Fibroblast of skin of right quadriceps (primary cell): ENCODE data around the gene CLEC9A.

ENCODE experiments used
- DNase-seq: peaks from one replicate; pipeline ENCODE4 v3.0.0-alpha.2; 2013

The CLEC9A gene

DNA sequence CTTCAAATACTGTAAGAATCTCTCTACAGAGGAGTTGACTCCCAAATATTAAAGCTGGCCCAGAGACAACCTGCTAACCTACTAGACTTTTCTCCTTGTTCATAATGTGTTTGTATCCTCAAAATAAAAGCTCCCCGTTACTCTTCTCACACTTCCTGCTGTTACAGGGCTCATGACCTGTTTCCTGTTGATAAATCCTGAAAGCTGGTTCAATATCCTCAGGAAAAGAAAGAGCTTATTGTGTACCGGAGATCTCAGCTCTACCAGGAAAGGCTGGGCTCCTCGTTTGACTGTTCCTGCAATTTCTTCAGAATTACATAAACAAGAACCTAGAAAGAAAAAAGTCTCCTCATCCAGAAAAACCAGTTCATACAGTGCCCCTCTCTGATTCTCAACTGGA lies 37.5 kb downstream of the CLEC9A start:
- no peak for DNase-seq

DNA sequence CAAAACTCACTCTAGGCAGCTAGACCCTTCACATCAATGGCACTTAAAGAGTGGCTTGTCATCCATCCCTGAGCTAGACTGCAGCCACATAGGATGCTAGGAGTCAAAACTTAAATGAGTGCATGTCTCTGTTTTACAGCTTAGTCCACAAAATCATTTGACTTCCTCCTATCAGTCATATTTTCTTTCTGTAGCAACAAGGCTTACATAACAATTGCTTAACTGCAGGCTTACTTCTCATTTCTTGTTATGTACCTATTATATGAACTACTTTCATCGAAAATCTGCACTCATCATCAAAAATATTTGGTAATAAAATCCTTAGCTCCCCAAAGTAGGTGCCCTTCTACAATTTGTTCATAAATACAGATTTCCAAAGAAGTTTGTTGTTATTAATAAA lies 38.2 kb downstream of the CLEC9A start:
- no peak for DNase-seq

DNA sequence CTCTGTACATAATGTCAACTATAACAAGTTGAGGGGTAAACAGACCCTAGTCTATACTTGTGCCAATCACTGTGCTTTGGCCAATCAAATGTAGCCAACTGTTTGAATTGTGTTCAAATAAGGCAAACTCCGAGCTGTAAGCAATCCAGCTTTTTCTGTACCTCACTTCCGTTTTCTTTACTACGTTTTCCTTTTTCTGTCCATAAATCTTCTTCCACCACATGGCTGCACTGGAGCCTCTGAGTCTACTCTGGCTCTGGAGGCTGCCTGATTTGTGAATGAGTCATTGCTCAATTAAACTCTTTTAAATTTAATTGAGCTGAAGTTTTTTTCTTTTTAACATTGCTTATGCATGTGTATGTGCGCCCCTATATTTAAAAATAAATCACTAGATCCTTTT lies 38.6 kb downstream of the CLEC9A start:
- DNase-seq: peak; percentile 91

DNA sequence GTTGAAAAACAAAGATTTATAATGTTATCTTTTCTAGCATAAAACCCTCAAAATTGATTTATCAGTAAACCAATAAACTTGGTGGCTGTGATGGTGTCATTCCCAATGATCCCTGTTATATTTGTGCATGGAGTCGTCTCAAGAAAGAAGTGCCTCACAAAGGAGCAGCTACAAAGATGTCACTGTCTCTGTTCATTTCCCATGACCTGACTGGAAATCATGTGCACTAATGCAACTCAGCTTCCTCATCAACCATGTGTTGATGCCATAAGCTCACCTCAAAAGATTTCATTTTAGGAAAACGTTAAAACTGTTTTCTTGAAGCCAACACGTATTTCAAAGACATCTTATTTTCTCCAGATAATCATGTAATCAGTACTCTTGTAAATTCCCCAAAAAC lies 39.5 kb downstream of the CLEC9A start:
- no peak for DNase-seq

DNA sequence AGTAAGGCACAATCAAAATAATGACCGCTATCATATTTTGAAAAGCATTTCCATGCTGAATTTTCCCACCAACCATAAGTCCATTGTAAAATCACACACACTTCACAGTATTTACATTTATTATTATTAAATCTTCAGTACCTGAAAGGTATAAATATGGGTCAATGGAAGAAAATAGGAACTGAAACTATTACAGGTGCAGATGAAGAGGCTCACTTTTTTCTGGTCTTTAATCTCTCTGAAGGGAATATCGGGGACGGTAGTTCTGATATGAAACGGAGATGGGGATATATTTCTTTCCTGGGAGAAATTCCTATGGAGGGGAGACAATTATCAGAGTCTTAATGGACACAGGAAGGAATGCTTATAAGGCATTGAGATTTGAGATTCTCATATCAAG lies 39.9 kb downstream of the CLEC9A start:
- DNase-seq: no peak

DNA sequence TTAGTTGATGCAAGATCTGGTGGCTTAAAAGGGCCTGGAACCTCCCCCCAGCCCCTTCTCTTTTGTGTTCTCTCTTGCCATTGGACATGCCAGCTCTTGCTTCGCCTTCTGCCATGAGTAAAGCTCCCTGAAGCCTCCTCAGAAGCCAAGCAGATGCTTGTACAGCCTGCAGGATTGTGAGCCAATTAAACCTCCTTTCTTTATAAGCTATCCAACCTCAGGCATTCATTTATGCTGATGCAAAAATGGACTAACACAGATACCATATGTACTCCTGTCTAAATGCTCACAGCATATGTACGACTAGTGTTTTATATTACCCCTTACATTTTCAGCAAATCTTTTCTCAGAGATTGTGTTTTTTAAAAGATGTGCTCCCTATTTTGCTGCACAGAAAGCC lies 41.6 kb downstream of the CLEC9A start:
- DNase-seq: no peak

DNA sequence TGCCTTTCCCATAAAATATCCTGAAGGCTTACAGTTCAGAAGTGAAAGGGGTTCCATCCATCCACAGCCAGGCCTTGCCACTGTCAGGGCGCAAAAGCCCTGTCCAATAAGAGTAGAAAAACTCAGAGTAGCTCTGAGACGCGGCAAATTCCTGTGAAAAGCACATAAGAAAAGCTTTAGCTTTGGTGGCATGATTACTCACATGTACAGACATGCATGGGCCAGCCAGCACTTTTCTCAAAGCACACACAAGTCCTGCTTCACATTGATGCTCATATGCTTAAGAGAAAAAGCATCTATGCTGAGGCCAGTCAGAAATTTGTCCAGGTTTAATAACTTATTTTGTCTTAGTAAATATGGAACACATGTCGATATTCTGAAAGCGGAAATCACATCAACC lies 42.8 kb downstream of the CLEC9A start:
- no peak for DNase-seq

DNA sequence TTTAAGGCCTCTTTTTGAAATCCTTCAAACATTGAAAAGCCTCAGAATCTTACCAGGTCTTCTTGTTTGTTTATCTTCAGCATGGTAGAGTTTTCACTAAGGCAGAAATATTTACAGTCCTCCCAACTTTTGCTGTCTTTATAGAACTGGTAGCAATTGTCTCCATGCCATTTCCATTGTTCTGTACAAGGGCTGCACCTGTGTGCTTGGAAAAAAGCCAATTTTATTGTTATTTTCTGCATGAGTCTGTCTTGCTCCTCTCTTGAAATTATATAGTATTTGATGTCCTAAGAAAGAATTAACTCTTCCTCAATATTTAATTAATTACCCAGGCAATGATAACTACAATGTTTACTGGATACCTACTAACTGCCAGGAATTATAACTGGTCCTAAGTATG lies 45.0 kb downstream of the CLEC9A start:
- DNase-seq: no peak

DNA sequence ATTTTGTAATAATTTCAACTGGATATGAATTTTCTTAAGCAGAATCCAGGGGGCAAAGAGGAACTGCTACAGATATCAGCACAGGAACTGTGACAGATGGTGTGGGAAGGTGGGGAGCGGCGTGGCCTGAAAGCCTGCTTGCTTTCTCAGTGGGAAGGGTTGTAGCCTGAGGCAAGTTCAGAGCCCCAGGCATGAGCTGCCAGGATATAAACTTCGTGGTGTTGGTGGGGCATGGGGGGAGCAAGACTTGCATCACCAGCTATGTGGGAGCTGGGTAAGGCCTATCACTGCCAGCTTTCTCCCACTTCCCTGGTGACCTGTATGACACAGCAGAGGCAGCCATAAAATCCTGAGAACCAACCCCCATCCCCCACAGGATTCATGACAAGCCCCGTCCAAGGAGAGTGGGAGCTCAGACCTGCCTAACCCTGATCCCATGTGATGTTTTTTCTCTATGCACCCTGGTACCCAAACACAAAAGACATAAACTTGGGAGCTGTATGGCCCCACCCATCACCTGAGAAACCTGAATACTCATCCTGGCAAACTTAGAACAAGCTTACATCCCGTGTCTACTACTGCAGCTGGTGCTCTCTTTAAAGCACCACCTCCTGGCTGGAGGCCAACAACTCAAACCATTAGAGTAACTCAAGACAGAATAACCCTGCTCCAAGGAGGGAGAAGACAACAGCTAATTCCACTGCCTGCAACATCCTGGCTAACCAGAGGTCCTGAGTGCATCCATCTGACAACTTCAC lies 51.8 kb downstream of the CLEC9A start:
- no peak for DNase-seq

DNA sequence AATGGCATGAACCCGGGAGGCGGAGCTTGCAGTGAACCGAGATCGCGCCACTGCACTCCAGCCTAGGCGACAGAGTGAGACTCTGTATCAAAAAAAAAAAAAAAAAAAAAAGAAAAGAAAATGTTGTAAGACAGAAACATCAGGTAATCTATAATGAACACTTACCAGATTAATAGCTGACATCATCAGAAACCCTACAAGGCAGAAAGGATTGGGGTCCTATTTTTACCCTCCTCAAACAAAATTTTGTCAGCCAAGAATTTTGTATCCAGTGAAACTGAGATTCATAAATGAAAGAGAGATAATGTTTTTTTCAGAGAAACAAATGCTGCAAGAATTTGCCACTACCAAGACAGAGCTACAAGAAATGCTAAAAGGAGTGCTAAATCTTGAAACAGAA lies 54.3 kb downstream of the CLEC9A start:
- no peak for DNase-seq

DNA sequence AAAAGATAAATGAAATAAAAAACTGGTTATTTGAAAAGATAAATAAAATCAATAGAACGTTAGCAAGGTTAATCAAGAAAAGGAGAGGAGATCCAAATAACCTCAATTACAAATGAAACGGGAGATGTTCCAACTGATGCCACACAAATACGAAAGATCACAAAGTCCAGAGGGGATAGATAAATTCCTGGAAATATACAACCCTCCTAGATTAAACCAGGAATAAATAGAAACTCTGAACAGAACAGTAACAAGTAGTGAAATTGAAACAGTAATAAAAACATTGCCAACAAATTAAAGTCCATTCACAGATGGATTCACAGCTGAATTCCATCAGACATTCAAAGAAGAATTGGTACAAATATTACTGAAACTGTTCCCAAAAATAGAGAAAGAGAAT lies 55.9 kb downstream of the CLEC9A start:
- no peak for DNase-seq

DNA sequence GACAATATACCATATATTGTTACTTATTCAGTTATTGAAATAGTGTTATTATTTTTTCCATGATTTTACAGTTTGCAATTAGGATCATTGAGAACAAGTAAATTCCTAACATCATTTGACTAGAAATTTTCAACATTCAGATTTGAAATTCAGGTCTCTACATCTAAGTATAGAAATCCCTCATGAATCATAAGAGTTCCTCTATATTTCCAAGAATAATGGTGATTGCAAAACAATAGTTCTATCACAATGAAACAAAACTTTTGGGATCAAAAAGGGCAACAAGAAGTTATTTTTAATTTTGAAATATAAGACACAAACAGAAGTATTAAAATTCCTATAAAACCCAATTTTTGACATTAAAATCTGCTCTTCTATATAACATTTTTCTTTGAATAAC lies 57.5 kb downstream of the CLEC9A start:
- DNase-seq: no peak

DNA sequence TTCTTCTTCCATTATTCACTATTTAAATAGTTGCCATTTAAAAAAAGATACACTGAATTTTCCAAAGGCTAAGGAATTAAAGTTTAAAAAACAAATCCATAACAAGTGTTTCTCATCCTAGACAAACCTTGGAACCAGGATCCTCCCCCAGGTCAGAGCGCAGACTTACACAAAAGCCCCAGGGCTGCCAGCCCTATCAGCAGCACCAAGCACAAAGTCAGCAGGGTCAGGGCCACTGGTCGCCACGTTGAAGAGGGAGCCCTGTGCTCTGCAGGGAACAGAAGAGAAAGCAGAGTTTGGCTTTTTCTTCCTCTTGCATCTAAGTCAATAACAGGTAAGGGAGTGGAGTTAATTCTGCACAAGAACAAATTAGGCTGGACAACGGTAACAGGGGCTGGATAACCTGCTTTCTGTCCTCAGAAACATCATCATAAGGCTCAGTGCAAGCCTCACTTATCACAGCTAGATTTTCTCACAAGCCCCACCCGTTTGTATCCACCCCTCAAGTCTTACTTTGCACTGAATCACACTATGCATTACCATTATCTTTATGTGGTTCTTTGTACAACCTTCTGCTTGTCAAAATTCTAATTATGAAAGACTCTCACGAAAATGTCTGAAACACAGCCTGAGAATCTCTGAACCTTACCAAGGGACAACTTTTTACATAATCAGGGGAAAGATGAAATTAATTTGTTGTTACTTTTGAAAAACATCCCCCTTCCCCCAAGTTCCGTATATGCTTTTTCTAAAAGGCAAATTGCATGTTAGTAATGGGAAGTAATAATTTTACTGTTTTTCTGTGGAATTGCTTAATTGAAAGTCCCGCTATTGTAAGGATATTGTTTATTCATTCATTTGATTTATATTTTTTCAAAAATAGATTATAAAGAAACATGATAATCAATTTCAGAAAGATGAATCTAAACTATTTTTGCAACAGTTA lies 58.7 kb downstream of the CLEC9A start:
- DNase-seq: no peak

DNA sequence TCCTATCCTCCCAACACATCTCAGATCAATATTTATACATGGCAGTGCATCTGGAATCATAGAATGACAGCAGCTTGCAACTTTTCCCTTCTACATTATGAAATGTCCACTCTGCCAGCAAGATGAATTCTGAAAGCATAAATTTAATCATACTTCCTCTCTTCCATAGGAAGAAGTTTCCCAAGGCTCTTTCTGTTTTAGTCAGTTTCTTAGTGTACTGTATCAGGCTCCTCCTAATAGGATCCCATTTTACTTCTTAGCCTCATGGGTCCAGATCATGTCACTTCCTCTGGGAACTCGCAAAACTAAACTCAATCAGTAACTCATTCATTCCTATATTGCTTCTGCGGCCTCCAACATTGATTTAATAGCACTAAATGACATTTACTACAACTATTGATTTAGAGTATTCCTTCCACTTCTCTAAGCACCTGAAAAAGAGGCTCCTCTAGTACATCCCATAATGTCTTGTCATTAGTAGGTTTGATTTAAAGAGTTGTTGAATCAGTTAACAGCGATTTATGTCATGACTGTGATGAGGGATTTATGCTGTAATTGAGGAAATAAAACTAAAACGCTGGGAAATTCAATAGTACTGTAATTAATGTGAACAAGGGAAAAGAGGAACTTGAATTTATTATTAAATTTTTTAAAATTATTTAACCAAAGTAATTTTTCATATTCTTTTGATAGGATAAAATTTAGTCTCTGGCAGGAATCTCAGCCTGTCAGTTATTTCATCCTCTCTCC lies 64.3 kb downstream of the CLEC9A start:
- DNase-seq: no peak

DNA sequence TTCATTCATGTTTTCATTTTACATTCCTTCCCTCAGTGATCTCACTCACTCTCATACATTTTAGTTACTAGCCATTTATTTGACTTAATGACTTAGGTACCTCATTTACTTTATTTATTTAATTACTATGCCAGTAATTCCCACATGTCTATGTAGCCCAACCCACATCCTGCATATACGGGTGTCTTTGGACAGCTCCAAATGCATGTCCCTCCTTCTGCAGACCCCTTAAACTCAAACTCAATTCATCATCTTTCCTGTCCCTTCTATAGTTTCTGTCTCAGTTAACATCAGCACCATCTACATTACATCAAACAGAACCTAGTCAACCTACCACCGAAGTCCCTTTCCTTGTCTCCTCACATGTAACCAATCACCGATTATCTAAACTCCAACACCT lies 65.5 kb downstream of the CLEC9A start:
- DNase-seq: no peak

DNA sequence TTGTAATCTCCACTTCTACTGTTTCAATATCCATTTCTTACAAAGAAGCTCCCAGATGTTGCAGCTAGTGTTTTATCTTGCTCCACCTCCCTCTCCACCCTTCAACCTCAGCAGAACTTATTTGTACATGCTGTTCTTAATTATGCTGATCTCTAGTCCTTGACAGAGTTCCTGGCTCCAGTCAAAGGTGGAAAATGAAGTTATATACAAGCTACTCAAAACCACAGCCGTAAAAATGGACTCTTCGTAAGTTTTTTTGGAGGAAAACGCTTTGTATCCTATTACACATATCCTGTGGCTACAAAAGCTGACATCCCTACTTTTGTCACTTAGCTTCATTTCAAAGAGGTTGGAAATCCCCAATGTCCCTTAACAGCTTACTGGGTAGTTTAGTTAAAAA lies 67.0 kb downstream of the CLEC9A start:
- DNase-seq: peak; percentile 63

DNA sequence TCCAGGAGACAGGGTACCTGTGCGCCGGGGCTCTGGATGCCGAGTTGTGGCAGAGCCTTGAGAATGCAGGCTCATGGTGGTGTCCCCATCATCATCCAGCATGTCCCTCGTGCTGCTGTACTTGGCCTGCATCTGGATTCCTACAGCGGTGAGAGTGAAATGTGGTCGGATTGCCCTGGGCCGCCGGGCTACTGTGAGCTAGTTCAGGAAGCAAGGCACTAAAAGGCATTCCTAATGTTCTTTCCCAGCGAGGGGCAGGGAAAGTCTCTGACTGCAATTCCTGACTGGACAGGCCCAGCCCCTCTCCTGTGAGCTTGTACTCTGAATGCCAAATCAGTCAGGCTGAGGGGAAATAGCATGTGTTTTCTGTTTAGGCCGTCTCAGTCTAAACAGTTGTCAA lies 68.3 kb downstream of the CLEC9A start, which contains the start of gene CLEC1A:
Gene CLEC1A (minus strand): TSS at position 195 of the 400 bp plus-strand sequence. CDS start 63 bp downstream, at position 132.
- DNase-seq: peak; percentile 21

DNA sequence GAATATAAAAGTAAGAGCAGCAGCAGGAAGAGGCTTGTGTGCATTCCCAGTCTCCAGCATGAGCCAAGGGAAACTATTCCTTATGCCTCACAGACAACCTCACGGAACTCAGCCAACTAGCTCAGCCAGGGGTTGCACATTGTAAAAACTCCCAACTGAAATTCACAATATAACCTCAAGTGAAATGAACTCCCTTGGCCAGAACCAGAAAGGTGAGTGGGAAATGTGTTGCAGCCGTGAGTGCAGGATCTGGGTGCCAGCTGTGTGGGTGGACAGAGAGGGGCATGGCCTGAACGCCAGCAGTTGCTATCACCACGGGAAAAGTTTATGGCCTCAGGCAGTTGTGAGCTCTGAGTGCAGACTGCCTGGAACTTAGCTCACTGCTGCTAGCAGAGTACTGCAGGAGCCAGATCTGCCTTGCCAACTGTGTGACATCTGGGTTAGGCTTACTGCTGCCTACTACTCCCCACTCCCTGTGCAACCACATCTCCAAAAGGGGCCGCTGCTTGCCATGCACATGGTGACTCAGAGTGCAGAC lies 70.6 kb downstream of the CLEC9A start:
- DNase-seq: peak; percentile 70

DNA sequence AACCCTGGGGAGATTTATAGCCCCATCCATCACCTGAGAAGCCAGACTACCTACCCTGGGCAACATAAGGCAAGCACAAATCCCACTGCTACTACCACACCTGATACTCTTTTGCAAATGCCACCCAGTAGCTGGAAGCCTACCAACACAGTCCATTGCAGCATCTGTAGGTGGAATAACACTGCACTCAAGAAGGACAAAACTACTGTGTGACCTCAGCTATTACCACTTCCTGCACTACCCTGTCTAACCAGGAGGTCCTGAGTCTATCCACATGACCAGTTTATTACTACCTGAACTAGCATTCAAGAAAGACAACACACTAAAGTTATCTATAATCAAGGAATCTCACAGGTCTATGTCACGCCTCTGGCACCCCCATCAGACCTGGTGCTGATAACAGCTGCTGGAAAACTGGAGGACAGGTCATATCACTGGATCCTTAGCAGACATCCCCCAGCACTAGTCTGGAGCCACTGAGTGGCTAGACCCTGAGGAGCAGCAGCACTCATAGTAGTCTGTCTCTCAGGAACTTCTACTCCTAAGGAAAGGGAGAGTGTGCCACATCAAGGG lies 71.3 kb downstream of the CLEC9A start:
- no peak for DNase-seq

DNA sequence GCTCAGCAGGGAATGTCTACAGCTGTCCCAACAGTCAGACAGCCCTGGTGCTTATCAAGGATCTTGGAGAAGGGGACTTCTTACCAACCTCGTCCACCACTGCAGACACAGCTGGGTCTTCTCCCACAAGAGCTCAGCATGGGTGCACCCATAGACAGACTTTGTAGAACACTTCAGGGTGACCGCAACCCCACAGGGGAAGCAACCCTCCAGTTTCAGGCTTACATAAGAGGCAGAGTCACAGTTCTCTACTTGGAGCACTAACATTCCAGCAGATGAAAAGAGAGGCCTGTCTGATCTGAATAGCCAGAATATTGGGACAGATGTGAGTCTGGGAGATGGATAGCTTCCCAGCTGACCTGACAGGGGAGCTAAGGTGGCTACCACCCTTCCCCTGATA lies 71.8 kb downstream of the CLEC9A start:
- DNase-seq: no peak

DNA sequence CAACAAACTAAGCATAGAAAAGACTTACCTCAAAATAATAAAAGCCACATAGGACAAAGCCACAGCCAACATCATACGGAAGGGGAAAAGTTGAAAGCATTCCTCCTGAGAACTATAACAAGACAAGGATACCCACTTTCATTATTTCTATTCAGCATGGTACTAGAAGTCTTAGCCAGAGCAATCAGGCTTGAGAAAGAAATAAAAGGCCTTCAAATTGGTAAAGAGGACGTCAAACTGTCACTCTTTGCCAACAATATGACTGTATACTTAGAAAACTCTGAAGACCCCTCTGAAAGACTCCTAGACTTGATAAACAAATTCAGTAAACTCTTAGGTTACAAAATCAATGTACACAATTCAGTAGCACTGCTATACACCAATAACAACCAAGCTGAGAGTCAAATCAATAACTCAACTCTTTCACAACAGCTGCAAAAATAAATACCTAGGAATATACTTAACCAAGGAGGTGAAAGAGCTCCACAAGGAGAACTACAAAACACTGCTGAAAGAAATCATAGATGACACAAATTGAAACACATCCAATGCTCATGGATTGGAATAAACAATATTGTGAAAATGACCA lies 79.9 kb downstream of the CLEC9A start:
- DNase-seq: no peak

DNA sequence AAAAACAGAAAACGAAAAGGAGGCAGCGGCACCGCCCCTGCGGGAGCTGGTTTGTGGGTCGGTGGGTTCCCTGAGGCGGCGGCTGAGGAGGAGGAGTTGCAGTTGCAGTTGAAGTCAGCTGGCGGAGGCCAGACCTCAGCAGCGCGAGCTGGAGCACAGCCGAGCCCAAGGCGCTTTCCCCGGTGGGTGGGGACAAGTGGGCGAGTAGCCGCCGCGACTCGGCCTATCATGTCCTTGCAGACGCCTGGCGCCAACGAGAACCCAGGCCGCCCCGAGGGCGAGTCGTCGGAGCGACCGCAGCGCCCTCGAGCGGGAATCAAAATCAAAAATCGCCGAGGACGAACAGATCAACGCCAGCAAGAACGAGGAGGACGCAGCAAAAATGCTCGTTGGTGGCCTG lies 81.0 kb downstream of the CLEC9A start:
- no peak for DNase-seq
